Fibroblast of lung (primary cell): ENCODE results near the gene TMOD4.
A peak's percentile ranks its signal among the peaks of the same experiment; 100 is the strongest.

ENCODE experiments used
- CTCF ChIP-seq, 2 donors: IDR thresholded peaks in 1 of 2; conservative IDR thresholded peaks in 1 of 2; 1 replicate in 1 of 2; 2 replicates in 1 of 2; pipeline ENCODE4 v1.5.1; 2011 to 2012; ENCODE audit warnings: low read length in 2 of 2, control low read depth in 1 of 2, inconsistent platforms in 1 of 2, low read depth in 1 of 2, mild to moderate bottlenecking in 1 of 2
- EZH2 ChIP-seq: IDR thresholded peaks from 2 replicates; pipeline ENCODE4 v1.5.1; 2012; ENCODE audit warnings: low read length, control low read depth, mild to moderate bottlenecking; ENCODE audit errors: missing control alignments

GRCh38 chr1:151130987-151131586 lies 44.7 kb downstream of the TMOD4 start:
- TF ChIP-seq CTCF (conservative IDR thresholded peaks at IDR 0.05 in 1 of 2, IDR thresholded peaks at IDR 0.05 in 1 of 2; ENCODE audit: low read depth in 1 of 2, low read length in 2 of 2) (peak in 1 of 2 donors; percentile 2), EZH2 (no peak)
